GM12878 (cell line): ENCODE measurements around the gene LMTK2. TPM values are rescaled to one million over a fixed set of nuclear protein-coding genes. Genes with fewer than 3 reads are reported as not detected.

Experiments used
- ATAC-seq: fragments of 200-7000 bp; cut with Tn5 transposase; 3 replicates; pipeline ENCODE4 v1.9.1; 2020; ENCODE audit warnings: mild to moderate bottlenecking, moderate library complexity
- BruUV-seq: library from RNA; stranded (reverse); fragments of 400-500 nt; replicated peaks from 2 replicates; lab custom pipeline; 2021; lab: Mats Ljungman, UMichigan
- CTCF ChIA-PET: fragments of 300-600 bp; sonication (Branson Sonifier 250); formaldehyde crosslinking; extraction: SDS; loops from one replicate; lab custom pipeline; 2021; ENCODE audit warnings: inconsistent platforms; lab: Yijun Ruan, JAX
- POLR2A ChIA-PET: fragments of 350-600 bp; formaldehyde crosslinking; extraction: SDS; loops from one replicate; lab custom pipeline; 2021; ENCODE audit warnings: inconsistent platforms; lab: Charles Lee
- RAD21 ChIA-PET: fragments of 300-600 bp; sonication (Branson Sonifier 250); formaldehyde crosslinking; loops from one replicate; lab custom pipeline; 2023; ENCODE audit warnings: antibody characterized with exemption; ENCODE audit not compliant: unreplicated experiment; lab: Charles Lee
- SMC1A ChIA-PET: fragments of 300-600 bp; sonication (Branson Sonifier 250); formaldehyde crosslinking; loops from one replicate; lab custom pipeline; 2023; ENCODE audit not compliant: unreplicated experiment, uncharacterized antibody; lab: Charles Lee
- DNase-seq: peaks from one replicate; pipeline ENCODE4 v3.0.0-alpha.2; 2011; ENCODE audit warnings: low read depth, low spot score
- FAIRE-seq: peaks from 3 replicates; lab custom pipeline; 2011; peaks lifted over from hg19 to GRCh38; lab: Jason Lieb, UNC
- H2AFZ ChIP-seq: 2 replicates; pipeline ENCODE4 v1.6.0; 2011; ENCODE audit warnings: low read depth, low read length, control low read depth; ENCODE audit not compliant: control insufficient read depth
- H3K27ac ChIP-seq: 2 replicates; pipeline ENCODE4 v1.5.1; 2011; ENCODE audit warnings: control low read depth; ENCODE audit not compliant: control insufficient read depth, insufficient read depth
- H3K27me3 ChIP-seq, 2 experiments: replicated peaks in 1 of 2; 2 replicates each; pipeline versions ENCODE4 v1.6.0 to v1.6.1; 2011; ENCODE audit warnings: low read length in 1 of 2; ENCODE audit not compliant: control insufficient read depth in 2 of 2, insufficient read depth in 2 of 2
- H3K36me3 ChIP-seq, 2 experiments: 2 replicates each; pipeline ENCODE4 v1.5.1; 2011; ENCODE audit warnings: low read length in 1 of 2; ENCODE audit not compliant: control insufficient read depth in 2 of 2, insufficient read depth in 2 of 2
- H3K4me1 ChIP-seq: 2 replicates; pipeline ENCODE4 v1.6.1; 2011; ENCODE audit warnings: mild to moderate bottlenecking, low read length, moderate library complexity, mixed read lengths; ENCODE audit not compliant: control insufficient read depth, insufficient read depth
- H3K4me2 ChIP-seq: 2 replicates; pipeline ENCODE4 v1.6.0; 2011; ENCODE audit warnings: control low read depth; ENCODE audit not compliant: control insufficient read depth, insufficient read depth
- H3K4me3 ChIP-seq: fragments of 200-600 bp; sonication (generic); 2 replicates; pipeline ENCODE4 v1.5.1; 2016
- H3K79me2 ChIP-seq: 2 replicates; pipeline ENCODE4 v1.6.0; 2011; ENCODE audit warnings: low read length; ENCODE audit not compliant: control insufficient read depth, insufficient read depth
- H3K9ac ChIP-seq: 2 replicates; pipeline ENCODE4 v1.8.0; 2011; ENCODE audit warnings: low read length, control low read depth, mixed read lengths; ENCODE audit not compliant: control insufficient read depth, insufficient read depth
- H3K9me3 ChIP-seq: replicated peaks from 3 replicates; pipeline ENCODE4 v1.5.1; 2011; ENCODE audit warnings: mild to moderate bottlenecking, low read length; ENCODE audit not compliant: control insufficient read depth, insufficient read depth
- H4K20me1 ChIP-seq: 2 replicates; pipeline ENCODE4 v1.6.0; 2011; ENCODE audit not compliant: control insufficient read depth, insufficient read depth
- ATF7 ChIP-seq: fragments of 450-650 bp; IDR thresholded peaks from 2 replicates; pipeline ENCODE4 v1.6.1; 2016; ENCODE audit warnings: low read depth, mild to moderate bottlenecking
- BHLHE40 ChIP-seq, 2 experiments: fragments of 450-650 bp in 1 of 2; IDR thresholded peaks; 2 replicates each; pipeline ENCODE4 v1.6.1; 2011 to 2017; ENCODE audit warnings: low read depth in 2 of 2, borderline replicate concordance in 1 of 2, improper control_type of control experiment in 1 of 2, low read length in 1 of 2, mild to moderate bottlenecking in 1 of 2
- BRCA1 ChIP-seq: IDR thresholded peaks from 2 replicates; pipeline ENCODE4 v1.6.1; 2011; ENCODE audit warnings: low read depth, low read length, improper control_type of control experiment
- CBX5 ChIP-seq: sonication (generic); IDR thresholded peaks from 2 replicates; pipeline ENCODE4 v1.6.1; 2016; ENCODE audit warnings: low read depth, moderate library complexity, mild to moderate bottlenecking, inconsistent platforms
- CREM ChIP-seq: IDR thresholded peaks from 2 replicates; pipeline ENCODE4 v1.6.1; 2014; ENCODE audit warnings: antibody characterized with exemption, low read depth
- ESRRA ChIP-seq: IDR thresholded peaks from 2 replicates; pipeline ENCODE4 v1.6.1; 2012; ENCODE audit warnings: mild to moderate bottlenecking, low read length, improper control_type of control experiment
- FOXK2 ChIP-seq: fragments of 450-650 bp; IDR thresholded peaks from 2 replicates; pipeline ENCODE4 v1.6.1; 2017; ENCODE audit warnings: mild to moderate bottlenecking, moderate library complexity
- IKZF1 ChIP-seq: fragments of 450-650 bp; conservative IDR thresholded peaks from 2 replicates; pipeline ENCODE4 v1.6.1; 2017; ENCODE audit warnings: antibody characterized with exemption, mild to moderate bottlenecking
- MXI1 ChIP-seq: fragments of 150-350 bp; IDR thresholded peaks from 2 replicates; pipeline ENCODE4 v1.6.1; 2011; ENCODE audit warnings: low read depth, mild to moderate bottlenecking, inconsistent platforms, low read length, improper control_type of control experiment
- NR2C2 ChIP-seq: IDR thresholded peaks from 2 replicates; pipeline ENCODE4 v1.6.1; 2011; ENCODE audit warnings: borderline replicate concordance, low read depth; ENCODE audit not compliant: control insufficient read depth, insufficient read length
- RCOR1 ChIP-seq: conservative IDR thresholded peaks from 2 replicates; pipeline ENCODE4 v1.6.1; 2012; ENCODE audit warnings: low read depth, low read length, improper control_type of control experiment
- SIN3A ChIP-seq: IDR thresholded peaks from 2 replicates; pipeline ENCODE4 v1.6.1; 2012; ENCODE audit warnings: low read depth, low read length, improper control_type of control experiment
- TCF3 ChIP-seq: IDR thresholded peaks from 2 replicates; pipeline ENCODE4 v1.6.1; 2012; ENCODE audit warnings: low read depth, mild to moderate bottlenecking, low read length, borderline replicate concordance; ENCODE audit not compliant: insufficient read depth
- YBX1 ChIP-seq: fragments of 450-650 bp; IDR thresholded peaks from 2 replicates; pipeline ENCODE4 v1.6.1; 2016; ENCODE audit warnings: antibody characterized with exemption
- YY1 ChIP-seq: IDR thresholded peaks from 2 replicates; pipeline ENCODE4 v1.6.1; 2011; ENCODE audit warnings: low read depth, mild to moderate bottlenecking, low read length
- WGBS: methylation state at CpG from one replicate; pipeline ENCODE4 v1.1.6; 2016; ENCODE audit warnings: low lambda C conversion rate; ENCODE audit not compliant: insufficient replicate concordance, insufficient coverage; ENCODE audit errors: missing lambda C conversion rate; 5-methylcytosine and 5-hydroxymethylcytosine counted together
- in situ Hi-C: fragments of 300-500 bp; cut with MboI; formaldehyde crosslinking; loops from 9 replicates; pipeline ENCODE4 v1.14.3; 2018; ENCODE audit warnings: mixed read lengths
- intact Hi-C: fragments of 100-400 bp; cut with micrococcal nuclease; formaldehyde crosslinking; loops from one replicate; pipeline ENCODE4 v1.14.2; 2022; ENCODE audit not compliant: unreplicated experiment
- polyA plus RNA-seq, 11 experiments: library from polyadenylated mRNA; depleted of rRNA in 4 of 11; unstranded in 6 of 11; stranded (reverse) in 5 of 11; fragments of >200 nt; fragmentation: Nextera tagmentation in 4 of 11; fragmentation: Illumina TruSeq in 1 of 11; extraction: Ambion mirVana in 4 of 11; extraction: Trizol in 1 of 11; gene quantifications; 1 replicate in 1 of 11; 2 replicates in 10 of 11; pipeline versions ENCODE4 v1.2.1 to v1.2.3, GENCODE V29; 2011 to 2016; ENCODE audit warnings: inconsistent platforms in 2 of 11, missing spikeins in 2 of 11, low read depth in 1 of 11
- total RNA-seq, 4 experiments: library from RNA; depleted of rRNA in 3 of 4; stranded (reverse); fragments of >200 nt in 3 of 4; fragmentation: Illumina TruSeq in 1 of 4; extraction: Trizol in 1 of 4; gene quantifications; 2 replicates each; pipeline versions ENCODE4 v1.2.1 to v1.2.3, GENCODE V29; 2013 to 2021
- TF ChIP-seq, protein P1 (sequence below): IDR thresholded peaks from 2 replicates; pipeline ENCODE4 v1.6.1; 2012; ENCODE audit warnings: improper control_type of control experiment, low read depth, low read length; ENCODE audit not compliant: insufficient replicate concordance
- TF ChIP-seq, protein P2 (sequence below): IDR thresholded peaks from 2 replicates; pipeline ENCODE4 v1.6.1; 2012; ENCODE audit warnings: low read length, inconsistent platforms

Gene LMTK2
- total and polyA plus RNA-seq, 10 of the 15 experiments (the other 5 are each of a cell fraction or from before 2014, with no cell fraction given), result 0.68 to 8.7 (median 4.6) TPM

DNA sequence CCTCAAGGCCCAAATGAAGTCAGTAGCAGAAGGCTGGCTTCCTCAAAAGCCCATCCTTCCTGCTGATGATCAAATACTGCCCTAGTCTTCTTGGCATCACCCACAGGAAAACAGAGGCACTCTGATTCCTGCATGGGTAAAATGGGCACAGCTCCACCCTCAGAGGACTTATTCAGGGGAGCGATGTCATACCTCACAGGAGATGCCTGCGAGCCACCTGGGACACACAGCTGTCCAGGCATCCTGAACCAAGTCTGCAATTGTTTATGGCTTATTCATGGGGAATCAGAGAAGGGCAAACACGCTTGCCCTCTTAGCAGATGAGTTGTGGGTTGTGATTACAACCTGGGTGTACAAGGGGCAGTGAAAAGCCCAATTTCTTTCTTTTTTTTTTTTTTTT lies 22.0 kb upstream of the LMTK2 start:
- WGBS, result 63% methylated on average over 3 of the region's 3 CpGs
- DNase-seq (no peak), ATAC-seq (no peak), FAIRE-seq (no peak)
- in situ Hi-C loops (no loop called here), intact Hi-C loops (no loop called here)
- ChIA-PET CTCF (no interaction called here), RAD21 (no interaction called here)
- Histone ChIP-seq H3K4me1 (no peaks in the 10 kb centered on the region), H3K27me3 (no peaks in the 10 kb centered on the region; a peak in 1 of 4 replicates), H3K9ac (no peak overlapping the region), H3K9me3 (no peaks in the 10 kb centered on the region), H3K4me2 (no peak overlapping the region), H2AFZ (no peak overlapping the region), H3K4me3 (no peak overlapping the region)
- BruUV-seq, result no TSS peak
- TF ChIP-seq BRCA1, result no peak
- no peak for TF ChIP-seq RCOR1
- TF ChIP-seq YY1, result no peak
- no peak for TF ChIP-seq CREM
- no peak for TF ChIP-seq IKZF1
- TF ChIP-seq, protein P1, sequence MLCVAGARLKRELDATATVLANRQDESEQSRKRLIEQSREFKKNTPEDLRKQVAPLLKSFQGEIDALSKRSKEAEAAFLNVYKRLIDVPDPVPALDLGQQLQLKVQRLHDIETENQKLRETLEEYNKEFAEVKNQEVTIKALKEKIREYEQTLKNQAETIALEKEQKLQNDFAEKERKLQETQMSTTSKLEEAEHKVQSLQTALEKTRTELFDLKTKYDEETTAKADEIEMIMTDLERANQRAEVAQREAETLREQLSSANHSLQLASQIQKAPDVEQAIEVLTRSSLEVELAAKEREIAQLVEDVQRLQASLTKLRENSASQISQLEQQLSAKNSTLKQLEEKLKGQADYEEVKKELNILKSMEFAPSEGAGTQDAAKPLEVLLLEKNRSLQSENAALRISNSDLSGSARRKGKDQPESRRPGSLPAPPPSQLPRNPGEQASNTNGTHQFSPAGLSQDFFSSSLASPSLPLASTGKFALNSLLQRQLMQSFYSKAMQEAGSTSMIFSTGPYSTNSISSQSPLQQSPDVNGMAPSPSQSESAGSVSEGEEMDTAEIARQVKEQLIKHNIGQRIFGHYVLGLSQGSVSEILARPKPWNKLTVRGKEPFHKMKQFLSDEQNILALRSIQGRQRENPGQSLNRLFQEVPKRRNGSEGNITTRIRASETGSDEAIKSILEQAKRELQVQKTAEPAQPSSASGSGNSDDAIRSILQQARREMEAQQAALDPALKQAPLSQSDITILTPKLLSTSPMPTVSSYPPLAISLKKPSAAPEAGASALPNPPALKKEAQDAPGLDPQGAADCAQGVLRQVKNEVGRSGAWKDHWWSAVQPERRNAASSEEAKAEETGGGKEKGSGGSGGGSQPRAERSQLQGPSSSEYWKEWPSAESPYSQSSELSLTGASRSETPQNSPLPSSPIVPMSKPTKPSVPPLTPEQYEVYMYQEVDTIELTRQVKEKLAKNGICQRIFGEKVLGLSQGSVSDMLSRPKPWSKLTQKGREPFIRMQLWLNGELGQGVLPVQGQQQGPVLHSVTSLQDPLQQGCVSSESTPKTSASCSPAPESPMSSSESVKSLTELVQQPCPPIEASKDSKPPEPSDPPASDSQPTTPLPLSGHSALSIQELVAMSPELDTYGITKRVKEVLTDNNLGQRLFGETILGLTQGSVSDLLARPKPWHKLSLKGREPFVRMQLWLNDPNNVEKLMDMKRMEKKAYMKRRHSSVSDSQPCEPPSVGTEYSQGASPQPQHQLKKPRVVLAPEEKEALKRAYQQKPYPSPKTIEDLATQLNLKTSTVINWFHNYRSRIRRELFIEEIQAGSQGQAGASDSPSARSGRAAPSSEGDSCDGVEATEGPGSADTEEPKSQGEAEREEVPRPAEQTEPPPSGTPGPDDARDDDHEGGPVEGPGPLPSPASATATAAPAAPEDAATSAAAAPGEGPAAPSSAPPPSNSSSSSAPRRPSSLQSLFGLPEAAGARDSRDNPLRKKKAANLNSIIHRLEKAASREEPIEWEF, result no peak
- TF ChIP-seq ATF7, result no peak
- no peak for TF ChIP-seq NR2C2
- no peak for TF ChIP-seq YBX1
- no peak for TF ChIP-seq BHLHE40 (IDR thresholded peaks at IDR 0.05; ENCODE audit: borderline replicate concordance in 1 of 2, low read depth in 2 of 2, low read length in 1 of 2)
- no peak for TF ChIP-seq ESRRA
- TF ChIP-seq SIN3A, result no peak
- no peak for TF ChIP-seq TCF3
- TF ChIP-seq MXI1, result no peak
- no peak for TF ChIP-seq CBX5
- TF ChIP-seq FOXK2, result no peak
- TF ChIP-seq, protein P2, sequence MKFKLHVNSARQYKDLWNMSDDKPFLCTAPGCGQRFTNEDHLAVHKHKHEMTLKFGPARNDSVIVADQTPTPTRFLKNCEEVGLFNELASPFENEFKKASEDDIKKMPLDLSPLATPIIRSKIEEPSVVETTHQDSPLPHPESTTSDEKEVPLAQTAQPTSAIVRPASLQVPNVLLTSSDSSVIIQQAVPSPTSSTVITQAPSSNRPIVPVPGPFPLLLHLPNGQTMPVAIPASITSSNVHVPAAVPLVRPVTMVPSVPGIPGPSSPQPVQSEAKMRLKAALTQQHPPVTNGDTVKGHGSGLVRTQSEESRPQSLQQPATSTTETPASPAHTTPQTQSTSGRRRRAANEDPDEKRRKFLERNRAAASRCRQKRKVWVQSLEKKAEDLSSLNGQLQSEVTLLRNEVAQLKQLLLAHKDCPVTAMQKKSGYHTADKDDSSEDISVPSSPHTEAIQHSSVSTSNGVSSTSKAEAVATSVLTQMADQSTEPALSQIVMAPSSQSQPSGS, result no peak
- TF ChIP-seq, all 136 proteins: peak for 0
- Histone ChIP-seq H3K27ac (no peak overlapping the region), H4K20me1 (no peaks in the 10 kb centered on the region), H3K36me3 (no peaks in the 10 kb centered on the region), H3K79me2 (no peaks in the 10 kb centered on the region)
- SMC1A ChIA-PET, result interaction anchor here (0.9 kb wide), 1 partner anchor 10 kb away, joined by 3 read pairs; no protein-coding TSS in a partner anchor
- POLR2A ChIA-PET, result no interaction called here
